Stomach smooth muscle (tissue), 2 donors: ENCODE measurements around the gene SPEF2.

Experiments
- H3K27ac ChIP-seq: one replicate; pipeline ENCODE4 v1.7.0; 2013; ENCODE audit warnings: mild to moderate bottlenecking, low read length, inconsistent platforms
- H3K27me3 ChIP-seq, 2 donors: one replicate each; pipeline ENCODE4 v1.7.0; 2013; ENCODE audit warnings: low read length in 2 of 2; ENCODE audit not compliant: insufficient read depth in 2 of 2, control insufficient read depth in 1 of 2
- H3K36me3 ChIP-seq, 2 donors: one replicate each; pipeline ENCODE4 v1.7.0; 2013; ENCODE audit warnings: low read length in 2 of 2; ENCODE audit not compliant: control insufficient read depth in 2 of 2, insufficient read depth in 2 of 2
- H3K4me1 ChIP-seq: one replicate; pipeline ENCODE4 v1.7.0; 2013; ENCODE audit warnings: low read length; ENCODE audit not compliant: control insufficient read depth, insufficient read depth
- H3K4me3 ChIP-seq, 2 donors: one replicate each; pipeline ENCODE4 v1.7.0; 2013; ENCODE audit warnings: low read length in 2 of 2
- H3K9ac ChIP-seq, 2 donors: one replicate each; pipeline ENCODE4 v1.7.0; 2013; ENCODE audit warnings: low read length in 2 of 2, mild to moderate bottlenecking in 1 of 2
- H3K9me3 ChIP-seq, 2 donors: one replicate each; pipeline ENCODE4 v1.7.0; 2013; ENCODE audit warnings: low read length in 2 of 2; ENCODE audit not compliant: control insufficient read depth in 2 of 2
- donor health status: healthy.
- donor health status: Pancreatic carcinoma.

SPEF2 gene

GRCh38 chr5:35622974-35623373, 5.3 kb downstream of the SPEF2 start:
- Histone ChIP-seq H3K27ac (no peak overlapping the region), H3K36me3 (no peaks in the 10 kb centered on the region), H3K27me3 (no peaks in the 10 kb centered on the region), H3K4me3 (no peak overlapping the region), H3K9me3 (no peaks in the 10 kb centered on the region), H3K4me1 (no peaks in the 10 kb centered on the region), H3K9ac (no peak overlapping the region)

- Histone ChIP-seq H3K27ac (no peak overlapping the region), H3K27me3 (no peaks in the 10 kb centered on the region), H3K9me3 (no peaks in the 10 kb centered on the region), H3K36me3 (no peaks in the 10 kb centered on the region), H3K4me3 (no peak overlapping the region), H3K9ac (no peak overlapping the region), H3K4me1 (no peaks in the 10 kb centered on the region)
These were observed 6.3 kb downstream of the SPEF2 start for GRCh38 chr5:35623991-35624390.

GRCh38 chr5:35626108-35626507, 8.4 kb downstream of the SPEF2 start:
- no peaks in the 10 kb centered on the region for H3K27me3 ChIP-seq
- no peak overlapping the region for H3K9ac ChIP-seq
- no peaks in the 10 kb centered on the region for H3K36me3 ChIP-seq
- no peaks in the 10 kb centered on the region for H3K4me1 ChIP-seq
- no peak overlapping the region for H3K4me3 ChIP-seq
- no peaks in the 10 kb centered on the region for H3K9me3 ChIP-seq
- H3K27ac ChIP-seq, result no peak overlapping the region

- no peaks in the 10 kb centered on the region for H3K4me1 ChIP-seq
- H3K36me3 ChIP-seq, result no peaks in the 10 kb centered on the region
- no peak overlapping the region for H3K9ac ChIP-seq
- no peak overlapping the region for H3K27ac ChIP-seq
- H3K27me3 ChIP-seq, result no peaks in the 10 kb centered on the region
- no peaks in the 10 kb centered on the region for H3K9me3 ChIP-seq
- no peak overlapping the region for H3K4me3 ChIP-seq
These were observed 8.9 kb downstream of the SPEF2 start for GRCh38 chr5:35626553-35626952.

- Histone ChIP-seq H3K9me3 (no peaks in the 10 kb centered on the region), H3K27me3 (no peaks in the 10 kb centered on the region), H3K9ac (no peak overlapping the region), H3K36me3 (no peaks in the 10 kb centered on the region), H3K4me3 (no peak overlapping the region), H3K27ac (no peak overlapping the region), H3K4me1 (no peaks in the 10 kb centered on the region)
These were observed 16.7 kb downstream of the SPEF2 start for GRCh38 chr5:35634326-35634725.

GRCh38 chr5:35640623-35641022, 23.0 kb downstream of the SPEF2 start:
- Histone ChIP-seq H3K4me3 (no peak overlapping the region), H3K4me1 (no peaks in the 10 kb centered on the region), H3K9ac (no peak overlapping the region), H3K36me3 (no peaks in the 10 kb centered on the region), H3K9me3 (no peaks in the 10 kb centered on the region), H3K27me3 (no peaks in the 10 kb centered on the region), H3K27ac (no peak overlapping the region)

GRCh38 chr5:35644543-35644942, 26.9 kb downstream of the SPEF2 start:
- no peak overlapping the region for H3K9ac ChIP-seq
- H3K27ac ChIP-seq, result no peak overlapping the region
- H3K27me3 ChIP-seq, result no peaks in the 10 kb centered on the region
- H3K4me1 ChIP-seq, result no peaks in the 10 kb centered on the region
- no peaks in the 10 kb centered on the region for H3K9me3 ChIP-seq
- H3K4me3 ChIP-seq, result no peak overlapping the region
- H3K36me3 ChIP-seq, result no peaks in the 10 kb centered on the region

- H3K4me3 ChIP-seq, result no peak overlapping the region
- H3K9me3 ChIP-seq, result no peaks in the 10 kb centered on the region
- H3K27me3 ChIP-seq, result no peaks in the 10 kb centered on the region
- no peaks in the 10 kb centered on the region for H3K4me1 ChIP-seq
- no peaks in the 10 kb centered on the region for H3K36me3 ChIP-seq
- no peak overlapping the region for H3K9ac ChIP-seq
- H3K27ac ChIP-seq, result no peak overlapping the region
These were observed 29.5 kb downstream of the SPEF2 start for GRCh38 chr5:35647128-35647527.

GRCh38 chr5:35647712-35648111, 30.0 kb downstream of the SPEF2 start:
- Histone ChIP-seq H3K27me3 (no peaks in the 10 kb centered on the region), H3K4me1 (no peaks in the 10 kb centered on the region), H3K9ac (no peak overlapping the region), H3K9me3 (no peaks in the 10 kb centered on the region), H3K4me3 (no peak overlapping the region), H3K27ac (no peak overlapping the region), H3K36me3 (no peaks in the 10 kb centered on the region)

GRCh38 chr5:35651002-35651756, 33.5 kb downstream of the SPEF2 start:
- no peaks in the 10 kb centered on the region for H3K4me1 ChIP-seq
- no peak overlapping the region for H3K9ac ChIP-seq
- H3K36me3 ChIP-seq, result no peaks in the 10 kb centered on the region
- H3K9me3 ChIP-seq, result no peaks in the 10 kb centered on the region
- no peaks in the 10 kb centered on the region for H3K27me3 ChIP-seq
- no peak overlapping the region for H3K27ac ChIP-seq
- H3K4me3 ChIP-seq, result no peak overlapping the region

- no peaks in the 10 kb centered on the region for H3K27me3 ChIP-seq
- no peaks in the 10 kb centered on the region for H3K9me3 ChIP-seq
- H3K4me1 ChIP-seq, result no peaks in the 10 kb centered on the region
- no peaks in the 10 kb centered on the region for H3K36me3 ChIP-seq
- no peak overlapping the region for H3K4me3 ChIP-seq
- H3K27ac ChIP-seq, result no peak overlapping the region
- no peak overlapping the region for H3K9ac ChIP-seq
These were observed 39.1 kb downstream of the SPEF2 start for GRCh38 chr5:35656721-35657120.
